ENCODE measurements around the gene AGAP1.
"Not testable (repeated sequence)": the region's sequence is repeated elsewhere in the genome, so short reads cannot be mapped to it uniquely, and the experiment has no call there.

The AGAP1 gene

GRCh38 chr2:236124182-236124893, 630.5 kb downstream of the AGAP1 start:
- DNase-seq (ENCODE audit: low read depth) = no peak

DNA sequence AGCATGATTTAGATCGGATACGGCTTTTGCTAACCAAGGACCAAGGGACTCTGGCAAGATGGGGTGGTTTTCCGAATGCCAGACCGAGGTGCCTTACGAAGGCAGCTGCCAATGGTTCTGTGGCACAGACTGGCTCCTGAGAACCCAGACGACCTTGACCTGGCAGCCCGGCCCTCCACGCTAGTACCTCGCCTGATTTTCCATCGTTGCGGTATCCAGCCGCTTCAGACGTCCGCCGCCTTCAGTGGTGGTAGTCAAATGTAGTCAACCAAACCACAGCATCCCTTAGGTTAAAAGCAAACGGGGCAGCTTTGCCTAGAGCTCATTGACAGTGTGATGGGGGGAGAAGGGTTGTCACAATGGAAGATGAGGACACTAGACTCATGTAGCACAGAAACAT, 631.7 kb downstream of the AGAP1 start:
- no peak for DNase-seq (ENCODE audit: low read depth)

DNA sequence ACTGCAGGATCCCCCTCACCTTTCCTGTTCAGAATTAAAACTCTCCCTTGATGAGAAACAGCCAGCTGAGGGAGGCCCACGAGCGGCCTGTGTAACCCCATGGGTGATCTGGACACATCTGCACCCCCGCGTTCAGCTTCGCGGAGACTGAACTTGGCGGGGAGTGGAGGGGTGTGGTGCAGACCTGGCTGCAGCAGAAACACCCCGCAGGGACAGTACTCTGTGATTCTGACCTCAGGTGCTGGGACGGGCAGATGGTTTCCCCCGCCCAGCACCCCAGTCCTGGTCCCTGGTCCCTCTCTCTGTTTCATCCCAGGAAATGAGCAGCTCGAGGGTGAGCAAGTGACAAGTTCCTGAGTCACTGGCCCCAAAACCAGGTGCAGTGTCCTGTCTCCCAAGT, 633.2 kb downstream of the AGAP1 start:
- no peak for DNase-seq (ENCODE audit: low read depth)

GRCh38 chr2:236128321-236128720, 634.5 kb downstream of the AGAP1 start:
- no peak for DNase-seq (ENCODE audit: low read depth)

DNA sequence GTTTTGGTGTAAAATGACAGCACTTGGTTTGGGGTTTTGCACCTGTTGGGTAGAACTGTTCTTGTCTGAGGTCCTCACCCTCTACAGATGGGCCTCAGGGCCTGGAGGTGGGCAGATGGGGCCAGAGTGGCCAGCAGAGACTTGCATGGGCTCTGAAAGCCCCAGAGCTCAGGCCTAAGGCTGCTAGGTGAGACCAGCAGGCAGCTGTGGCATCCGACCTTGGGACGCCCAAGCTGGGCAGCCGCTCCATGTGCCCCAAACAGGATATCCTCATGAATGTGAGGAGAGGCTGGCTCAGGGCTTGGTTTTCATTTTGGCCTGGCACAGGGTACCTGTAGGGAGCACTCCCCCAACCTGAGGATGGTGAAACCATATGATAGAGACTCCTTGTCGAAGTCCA, 636.1 kb downstream of the AGAP1 start:
- DNase-seq (ENCODE audit: low read depth) = no peak

GRCh38 chr2:236130349-236130998, 636.6 kb downstream of the AGAP1 start:
- DNase-seq (ENCODE audit: low read depth) = no peak

- no peak for DNase-seq (ENCODE audit: low read depth)
Observed at GRCh38 chr2:236131073-236131692, 637.3 kb downstream of the AGAP1 start.

DNA sequence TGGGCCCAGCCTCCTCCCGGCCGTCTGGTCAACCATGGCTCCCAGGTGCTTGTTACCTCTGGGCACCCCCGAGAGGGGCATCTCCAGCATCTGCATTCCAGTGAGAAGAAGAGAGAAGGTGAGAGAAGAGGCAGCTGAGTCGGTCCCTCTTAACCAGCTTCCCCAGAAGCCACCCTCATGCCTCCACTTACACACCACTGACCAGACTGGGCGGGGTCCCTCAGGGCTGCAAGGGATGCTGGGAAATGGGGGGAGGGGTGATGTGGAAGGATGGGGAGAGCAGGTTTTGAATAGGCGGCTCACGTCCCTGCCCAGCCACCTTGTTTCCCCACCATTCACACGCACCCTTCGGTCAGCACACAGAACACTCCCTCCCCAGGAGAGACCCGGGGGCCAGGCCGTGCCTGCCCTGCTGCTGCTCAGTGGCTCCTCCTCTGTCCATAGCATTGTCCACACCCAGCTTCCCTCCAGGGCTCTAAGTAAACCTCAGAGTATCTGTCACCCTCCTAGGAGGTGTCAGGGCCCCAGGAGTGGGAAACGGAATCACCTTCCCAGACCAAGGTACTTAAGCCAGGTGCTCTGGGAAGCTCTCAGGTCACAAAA, 639.7 kb downstream of the AGAP1 start:
- no peak for DNase-seq (ENCODE audit: low read depth)

GRCh38 chr2:236136538-236136937, 642.7 kb downstream of the AGAP1 start:
- DNase-seq (ENCODE audit: low read depth) = no peak

DNA sequence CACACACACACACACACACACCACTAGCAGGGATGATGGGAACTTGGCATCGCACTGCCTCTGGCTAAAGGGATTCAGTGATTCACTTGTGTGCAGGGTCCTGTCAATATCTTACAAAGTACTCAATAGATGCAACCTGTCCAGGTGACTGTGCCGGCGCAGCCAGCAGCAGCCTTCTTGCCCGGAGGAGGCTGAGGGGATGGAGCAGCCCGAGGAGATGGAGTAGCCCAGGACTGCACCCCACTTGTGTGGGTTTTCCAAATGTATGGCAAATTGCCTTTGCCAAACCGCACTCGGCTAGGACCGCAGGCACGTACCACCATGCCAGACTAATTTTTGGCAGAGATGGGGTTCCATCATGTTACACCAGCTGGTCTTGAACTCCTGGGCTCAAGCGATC, 643.2 kb downstream of the AGAP1 start:
- no peak for DNase-seq (ENCODE audit: low read depth)

GRCh38 chr2:236141616-236142015, 647.8 kb downstream of the AGAP1 start:
- not testable (repeated sequence) for DNase-seq (ENCODE audit: low read depth)

DNA sequence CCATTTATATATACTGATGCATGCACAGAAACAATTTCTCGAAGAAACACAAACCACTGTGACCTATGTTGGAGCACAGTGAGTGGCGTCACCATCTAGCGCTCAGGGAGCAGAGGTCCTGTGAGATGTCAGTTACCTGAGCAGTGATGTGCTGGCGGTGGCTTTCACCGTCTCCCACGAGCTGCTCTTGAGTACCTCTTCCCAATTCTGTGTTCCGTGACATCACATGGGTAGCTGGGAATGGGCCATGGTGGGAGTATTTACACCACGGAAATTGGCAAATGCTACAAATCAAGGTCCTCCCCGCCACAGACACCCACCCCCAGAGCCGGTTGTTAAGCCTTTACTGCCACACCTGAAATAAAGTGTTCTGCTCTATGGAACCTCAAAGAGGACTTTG, 650.0 kb downstream of the AGAP1 start:
- no peak for DNase-seq (ENCODE audit: low read depth)

GRCh38 chr2:236146436-236146835, 652.6 kb downstream of the AGAP1 start:
- no peak for DNase-seq (ENCODE audit: low read depth)

DNA sequence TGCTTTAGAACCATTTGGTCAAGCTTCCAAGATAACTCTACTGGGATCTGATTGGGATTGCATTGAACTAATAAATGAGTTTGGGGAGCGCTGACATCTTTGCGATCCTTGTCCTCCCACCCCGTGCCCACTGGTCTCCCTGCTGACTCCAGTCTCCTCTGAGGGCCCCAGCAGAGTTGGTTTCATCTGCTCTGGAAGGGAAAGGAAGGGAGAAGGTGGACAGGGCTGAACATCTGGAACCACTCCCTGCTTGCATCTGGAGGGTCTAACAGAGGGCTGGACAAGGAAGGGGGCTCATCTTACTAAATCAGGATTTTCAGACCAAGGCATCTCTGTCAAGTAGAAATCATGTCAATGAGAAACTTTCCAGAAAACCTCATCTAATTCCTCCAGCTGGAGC, 661.6 kb downstream of the AGAP1 start:
- DNase-seq (ENCODE audit: low read depth) = no peak

DNA sequence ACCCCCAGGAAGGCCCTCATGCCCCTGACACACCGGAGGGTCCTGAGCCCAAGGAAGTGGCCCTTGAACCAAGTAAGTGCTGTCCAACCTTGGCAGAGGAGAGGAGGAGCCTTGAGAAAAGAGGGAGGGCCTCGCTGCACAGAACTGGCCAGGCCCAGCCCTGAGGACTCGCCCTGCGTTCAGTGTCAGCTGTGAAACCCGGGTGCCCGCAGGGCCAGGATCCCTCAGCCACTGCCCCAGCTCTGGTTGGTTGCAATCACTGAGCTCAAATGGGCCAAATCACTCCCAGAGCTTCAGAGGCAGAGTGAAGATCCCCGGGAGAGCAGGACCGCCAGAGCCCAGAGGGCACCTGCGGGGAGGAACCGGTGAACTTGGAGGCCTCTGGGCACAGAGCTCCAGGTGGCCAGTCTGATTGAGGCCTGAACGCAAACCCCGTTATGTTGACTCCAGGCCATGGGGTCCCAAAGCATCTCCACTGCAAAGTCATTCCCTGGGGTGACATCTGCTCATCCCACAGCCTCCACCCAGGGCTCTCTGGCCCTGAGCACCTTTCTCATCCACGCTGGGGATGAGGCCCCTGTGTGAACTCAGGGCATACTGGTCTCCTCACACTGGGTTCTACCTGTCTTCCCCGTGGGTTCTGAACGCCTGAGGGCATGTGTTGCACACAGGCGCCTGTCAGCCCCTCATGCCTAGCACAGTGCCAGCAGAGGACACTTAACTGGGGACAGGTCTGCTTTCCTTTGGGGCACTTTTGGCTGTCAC, 662.4 kb downstream of the AGAP1 start:
- no peak for DNase-seq (ENCODE audit: low read depth)

- DNase-seq (ENCODE audit: low read depth) = no peak
Observed at GRCh38 chr2:236156860-236157194, 663.0 kb downstream of the AGAP1 start.

DNA sequence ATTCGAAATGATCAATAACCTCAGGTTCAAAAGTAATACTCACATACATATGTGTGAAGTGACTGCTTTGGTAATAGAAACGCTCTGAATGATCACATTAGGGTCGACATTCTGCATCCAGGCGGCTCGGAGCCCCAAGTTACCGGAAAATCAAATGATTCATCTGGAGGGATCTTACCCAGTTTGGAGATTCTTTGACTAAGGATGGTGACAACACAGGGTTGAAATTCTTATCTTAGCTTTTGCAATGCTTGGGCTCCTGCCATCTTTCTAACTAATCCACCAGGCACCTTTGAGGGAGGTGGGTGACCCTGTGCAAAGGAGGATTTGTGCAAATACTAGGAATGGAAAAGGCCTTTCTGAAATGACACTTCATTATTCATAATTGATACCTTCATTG, 663.5 kb downstream of the AGAP1 start:
- no peak for DNase-seq (ENCODE audit: low read depth)

- no peak for DNase-seq (ENCODE audit: low read depth)
Observed at GRCh38 chr2:236157815-236158498, 664.1 kb downstream of the AGAP1 start.

GRCh38 chr2:236158969-236159777, 665.3 kb downstream of the AGAP1 start:
- no peak for DNase-seq (ENCODE audit: low read depth)

DNA sequence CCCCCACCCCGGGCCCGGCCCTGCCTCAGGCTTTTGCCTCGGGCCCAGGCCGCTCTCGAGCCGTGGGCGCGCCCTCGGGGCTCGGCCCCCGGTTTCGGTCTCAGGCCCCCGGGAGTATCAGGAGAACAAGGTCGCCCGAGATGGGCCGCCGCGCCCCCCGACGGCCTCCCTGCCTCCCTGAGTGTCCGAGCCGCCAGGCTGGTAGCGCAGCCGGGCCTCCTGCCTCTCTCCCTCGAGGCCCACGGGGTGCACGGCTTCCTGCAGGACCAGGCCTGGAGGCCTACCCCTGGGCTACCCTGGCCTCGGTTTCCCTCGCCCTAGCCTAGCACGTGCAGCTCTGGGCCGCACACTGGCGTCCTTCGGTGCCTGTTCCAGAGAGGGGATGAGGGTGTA, 665.9 kb downstream of the AGAP1 start:
- DNase-seq (ENCODE audit: low read depth) = no peak
